CD8-positive, alpha-beta memory T cell (primary cell): ENCODE data around the gene KRT16. TPM values are rescaled to one million over a fixed set of nuclear protein-coding genes. Genes with fewer than 3 reads are reported as not detected.
"Not testable (repeated sequence)": the region's sequence is repeated elsewhere in the genome, so short reads cannot be mapped to it uniquely, and the experiment has no call there.

Experiments used
- CTCF ChIA-PET: fragments of 350-600 bp; sonication (Branson Sonifier 250); formaldehyde crosslinking; loops from one replicate; lab custom pipeline; 2021; ENCODE audit warnings: antibody characterized with exemption; lab: Charles Lee
- POLR2A ChIA-PET: fragments of 350-600 bp; sonication (Branson Sonifier 250); formaldehyde crosslinking; loops from one replicate; lab custom pipeline; 2021; ENCODE audit warnings: antibody characterized with exemption; lab: Charles Lee
- DNase-seq, 5 donors: peaks; one replicate each; pipeline versions ENCODE4 v3.0.0 to v3.0.0-alpha.2; 2020 to 2022; ENCODE audit warnings: mixed read lengths in 1 of 5
- H3K27ac ChIP-seq: one replicate; pipeline ENCODE4 v1.7.0; 2013; ENCODE audit warnings: low read depth, mild to moderate bottlenecking, low read length, moderate library complexity
- H3K27me3 ChIP-seq: 2 replicates; pipeline ENCODE4 v1.7.0; 2013; ENCODE audit warnings: low read length, mild to moderate bottlenecking; ENCODE audit not compliant: insufficient read depth, poor library complexity, severe bottlenecking
- H3K36me3 ChIP-seq: 2 replicates; pipeline ENCODE4 v1.7.0; 2013; ENCODE audit warnings: mild to moderate bottlenecking, low read length, moderate library complexity; ENCODE audit not compliant: insufficient read depth
- H3K4me1 ChIP-seq: 2 replicates; pipeline ENCODE4 v1.7.0; 2013; ENCODE audit warnings: mild to moderate bottlenecking, low read length, moderate library complexity; ENCODE audit not compliant: insufficient read depth
- H3K4me3 ChIP-seq: 2 replicates; pipeline ENCODE4 v1.7.0; 2013; ENCODE audit warnings: mild to moderate bottlenecking, low read length
- H3K9me3 ChIP-seq: 2 replicates; pipeline ENCODE4 v1.7.0; 2013; ENCODE audit warnings: mild to moderate bottlenecking, low read length
- H3K27ac Mint-ChIP-seq, 8 donors: one replicate each; pipeline ENCODE4 v1.8.0; 2020 to 2021; ENCODE audit warnings: mixed read lengths in 8 of 8, mild to moderate bottlenecking in 6 of 8, inconsistent platforms in 3 of 8, moderate library complexity in 3 of 8
- H3K27me3 Mint-ChIP-seq, 2 donors: one replicate each; pipeline ENCODE4 v1.8.0; 2020 to 2021; ENCODE audit warnings: mixed read lengths in 2 of 2, mild to moderate bottlenecking in 1 of 2, moderate library complexity in 1 of 2
- H3K36me3 Mint-ChIP-seq, 3 donors: one replicate each; pipeline ENCODE4 v1.8.0; 2020 to 2021; ENCODE audit warnings: mixed read lengths in 3 of 3, inconsistent platforms in 1 of 3, mild to moderate bottlenecking in 1 of 3
- H3K4me1 Mint-ChIP-seq, 3 donors: one replicate each; pipeline ENCODE4 v1.8.0; 2020 to 2021; ENCODE audit warnings: mixed read lengths in 3 of 3, inconsistent platforms in 1 of 3, mild to moderate bottlenecking in 1 of 3
- H3K4me3 Mint-ChIP-seq, 7 donors: one replicate each; pipeline ENCODE4 v1.8.0; 2020 to 2021; ENCODE audit warnings: mixed read lengths in 7 of 7, mild to moderate bottlenecking in 6 of 7, moderate library complexity in 4 of 7, inconsistent platforms in 2 of 7
- H3K9me3 Mint-ChIP-seq, 5 donors: one replicate each; pipeline ENCODE4 v1.8.0; 2020 to 2022; ENCODE audit warnings: mixed read lengths in 5 of 5, mild to moderate bottlenecking in 3 of 5, moderate library complexity in 2 of 5, inconsistent platforms in 1 of 5
- polyA plus RNA-seq: library from polyadenylated mRNA; unstranded; fragments of 300-500 nt; fragmentation: Illumina TruSeq; gene quantifications from one replicate; pipeline ENCODE4 v1.2.3, GENCODE V29; 2021
- total RNA-seq, 2 experiments: library from RNA; stranded (reverse); gene quantifications; one replicate each; pipeline ENCODE4 v1.2.3, GENCODE V29; 2021

The KRT16 gene
- total and polyA plus RNA-seq, 3 experiments from 2014 or later: not detected

- H3K9me3 ChIP-seq: no peaks in the 10 kb centered on the region
- Mint-ChIP-seq H3K27me3 (peaks cover 28 to 78% of the 10 kb centered on the region in 2 donors), H3K9me3 (no peaks in the 10 kb centered on the region), H3K4me3 (no peak overlapping the region), H3K4me1 (peaks cover 0 to 5% (median 0%) of the 10 kb centered on the region in 3 donors), H3K36me3 (no peaks in the 10 kb centered on the region), H3K27ac (no peak overlapping the region)
- CTCF ChIA-PET: interaction anchor here (0.9 to 1.3 kb wide), 2 partner anchors 9 to 69 kb away, joined by 3 to 4 read pairs; no protein-coding TSS in a partner anchor
- POLR2A ChIA-PET: interaction anchor here (0.6 to 0.7 kb wide), 2 partner anchors 29 to 887 kb away, joined by 3 read pairs; no protein-coding TSS in a partner anchor
- no peak overlapping the region for H3K4me3 ChIP-seq
- H3K27ac ChIP-seq: no peak overlapping the region
- no peak for DNase-seq
- no peaks in the 10 kb centered on the region for H3K4me1 ChIP-seq
- peaks cover 6% of the 10 kb centered on the region for H3K27me3 ChIP-seq
- no peaks in the 10 kb centered on the region for H3K36me3 ChIP-seq
Measured at GRCh38 chr17:41578971-41579370, 33.6 kb downstream of the KRT16 start.

DNA sequence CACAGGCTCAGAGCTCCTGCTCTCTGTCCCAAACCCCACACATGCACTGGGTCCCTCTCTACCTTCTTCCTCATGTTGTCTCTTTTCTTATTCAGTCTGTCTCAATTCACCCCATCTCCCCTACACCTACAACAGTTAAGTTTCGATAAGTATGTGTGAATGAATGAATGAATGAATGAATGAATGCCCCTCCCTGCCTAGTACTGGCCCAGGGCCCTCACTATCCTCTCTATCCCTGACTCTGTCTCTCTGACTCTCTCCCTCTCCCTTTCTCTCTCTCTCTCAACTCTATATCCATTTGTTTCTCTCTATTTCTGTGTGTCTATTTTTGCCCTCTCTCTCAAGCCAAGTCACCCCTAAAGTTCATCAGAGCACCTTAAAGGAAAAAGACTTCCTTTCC lies 34.0 kb downstream of the KRT16 start:
- H3K36me3 Mint-ChIP-seq: no peaks in the 10 kb centered on the region
- H3K27me3 Mint-ChIP-seq: peaks cover 27 to 77% of the 10 kb centered on the region in 2 donors
- no peak overlapping the region for H3K4me3 ChIP-seq
- no peaks in the 10 kb centered on the region for H3K9me3 Mint-ChIP-seq
- CTCF ChIA-PET: no interaction called here
- POLR2A ChIA-PET: no interaction called here
- H3K27ac Mint-ChIP-seq: no peak overlapping the region
- H3K4me1 Mint-ChIP-seq: peaks cover 0 to 5% (median 0%) of the 10 kb centered on the region in 3 donors
- peaks cover 8% of the 10 kb centered on the region for H3K27me3 ChIP-seq
- H3K9me3 ChIP-seq: no peaks in the 10 kb centered on the region
- DNase-seq: no peak
- no peak overlapping the region for H3K4me3 Mint-ChIP-seq
- no peaks in the 10 kb centered on the region for H3K36me3 ChIP-seq
- no peak overlapping the region for H3K27ac ChIP-seq
- H3K4me1 ChIP-seq: no peaks in the 10 kb centered on the region

- DNase-seq, H3K27ac ChIP-seq, H3K4me1 Mint-ChIP-seq, H3K9me3 ChIP-seq, H3K36me3 Mint-ChIP-seq, H3K4me1 ChIP-seq, POLR2A ChIA-PET, H3K36me3 ChIP-seq, H3K4me3 ChIP-seq, H3K27ac Mint-ChIP-seq, CTCF ChIA-PET, H3K27me3 ChIP-seq, H3K9me3 Mint-ChIP-seq: not testable (repeated sequence)
- H3K27me3 Mint-ChIP-seq: peaks cover 33 to 77% of the 10 kb centered on the region in 2 donors
- H3K4me3 Mint-ChIP-seq: peak overlapping the region in 1 of 7 donors; percentile 35
Measured at GRCh38 chr17:41576740-41577139, 35.8 kb downstream of the KRT16 start.

GRCh38 chr17:41575336-41575735 lies 37.2 kb downstream of the KRT16 start:
- H3K27me3 ChIP-seq: peaks cover 10% of the 10 kb centered on the region
- Mint-ChIP-seq H3K36me3 (no peaks in the 10 kb centered on the region), H3K27ac (no peak overlapping the region), H3K9me3 (no peaks in the 10 kb centered on the region), H3K27me3 (peaks cover 30 to 68% of the 10 kb centered on the region in 2 donors), H3K4me3 (no peak overlapping the region), H3K4me1 (peaks cover 0 to 5% (median 0%) of the 10 kb centered on the region in 3 donors)
- no peak overlapping the region for H3K4me3 ChIP-seq
- no peaks in the 10 kb centered on the region for H3K4me1 ChIP-seq
- no peaks in the 10 kb centered on the region for H3K9me3 ChIP-seq
- ChIA-PET CTCF (no interaction called here), POLR2A (no interaction called here)
- DNase-seq: no peak
- no peak overlapping the region for H3K27ac ChIP-seq
- H3K36me3 ChIP-seq: no peaks in the 10 kb centered on the region

DNA sequence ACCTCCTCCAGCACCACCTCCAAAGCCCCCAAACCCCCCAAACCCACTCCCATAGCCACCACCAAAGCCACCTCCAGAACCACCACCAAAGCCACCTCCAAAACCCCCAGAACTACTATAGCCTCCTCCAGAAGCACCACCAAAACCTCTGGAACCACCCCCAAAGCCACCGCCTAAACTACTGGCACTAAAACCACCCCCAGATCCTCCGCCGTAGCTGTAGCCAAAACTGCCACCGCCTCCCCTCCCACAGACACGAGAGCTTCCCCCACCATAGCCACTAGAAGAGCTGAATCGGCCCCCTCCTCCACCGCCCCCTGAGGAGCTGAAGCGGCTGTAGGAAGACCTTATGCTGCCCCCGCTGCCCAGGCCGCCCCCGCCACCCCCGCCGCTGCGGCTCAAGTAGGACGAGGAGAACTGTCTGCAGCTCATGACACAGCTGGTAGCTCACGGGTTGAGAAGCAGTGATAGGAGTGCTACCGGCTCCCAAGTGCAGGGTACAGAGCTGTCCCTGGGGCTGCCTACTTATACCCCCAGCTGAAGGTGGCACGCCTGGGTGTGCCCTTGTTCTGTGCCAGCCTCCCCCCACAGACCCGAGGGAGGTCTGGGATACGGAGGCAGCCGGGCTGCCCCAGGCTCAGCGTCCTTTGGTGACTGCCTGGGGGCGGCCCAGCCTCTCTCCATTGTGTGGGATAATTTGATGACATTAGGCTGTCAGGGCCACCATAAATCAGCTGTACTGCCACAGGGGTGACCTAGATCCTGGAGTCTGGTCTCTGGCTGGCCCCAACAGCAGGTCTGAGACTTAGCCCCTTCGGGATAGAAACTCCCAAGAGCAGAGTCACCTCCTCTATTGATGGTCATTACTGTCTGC lies 40.8 kb downstream of the KRT16 start, which contains the start of gene KRT9:
KRT9 (minus strand) TSS at position 499 of the 874 bp plus-strand sequence; CDS start at position 432, 67 bp downstream.
- Mint-ChIP-seq H3K27me3 (peaks cover 18 to 41% of the 10 kb centered on the region in 2 donors), H3K4me3 (no peak within 1 kb of the TSS), H3K9me3 (peaks cover 5 to 12% (median 9%) of the 10 kb centered on the region in 5 donors), H3K27ac (no peak within 1 kb of the TSS), H3K4me1 (peaks cover 10 to 15% (median 14%) of the 10 kb centered on the region in 3 donors), H3K36me3 (no peaks in the 10 kb centered on the region)
- no peak within 1 kb of the TSS for H3K4me3 ChIP-seq
- CTCF ChIA-PET: interaction anchor here (1.3 kb wide), 1 partner anchor 23 kb away, joined by 5 read pairs; no protein-coding TSS in a partner anchor
- H3K9me3 ChIP-seq: peaks cover 8% of the 10 kb centered on the region
- no peaks in the 10 kb centered on the region for H3K36me3 ChIP-seq
- no peak within 1 kb of the TSS for H3K27ac ChIP-seq
- DNase-seq: no peak
- H3K27me3 ChIP-seq: peaks cover 3% of the 10 kb centered on the region
- no peaks in the 10 kb centered on the region for H3K4me1 ChIP-seq
- POLR2A ChIA-PET: no interaction called here

GRCh38 chr17:41567317-41567716 lies 45.2 kb downstream of the KRT16 start:
- ChIA-PET CTCF (interaction anchor here (1.1 to 2.2 kb wide), 2 partner anchors 18 to 96 kb away, joined by 3 to 6 read pairs; no protein-coding TSS in a partner anchor), POLR2A (no interaction called here)
- peaks cover 15 to 23% (median 19%) of the 10 kb centered on the region in 3 donors for H3K4me1 Mint-ChIP-seq
- peaks cover 5 to 12% (median 9%) of the 10 kb centered on the region in 5 donors for H3K9me3 Mint-ChIP-seq
- peak in 2 of 5 donors; percentile 12 to 20 for DNase-seq
- H3K4me1 ChIP-seq: peaks cover 3% of the 10 kb centered on the region
- peaks cover 11% of the 10 kb centered on the region for H3K9me3 ChIP-seq
- peaks cover 4 to 14% of the 10 kb centered on the region in 2 donors for H3K27me3 Mint-ChIP-seq
- H3K27me3 ChIP-seq: peaks cover 9% of the 10 kb centered on the region
- peak overlapping the region in 7 of 8 donors; percentile 1 to 98 (median 75) for H3K27ac Mint-ChIP-seq
- peak overlapping the region in 2 of 7 donors; percentile 1 to 75 for H3K4me3 Mint-ChIP-seq
- H3K27ac ChIP-seq: no peak overlapping the region
- H3K4me3 ChIP-seq: no peak overlapping the region
- no peaks in the 10 kb centered on the region for H3K36me3 Mint-ChIP-seq
- H3K36me3 ChIP-seq: no peaks in the 10 kb centered on the region

DNA sequence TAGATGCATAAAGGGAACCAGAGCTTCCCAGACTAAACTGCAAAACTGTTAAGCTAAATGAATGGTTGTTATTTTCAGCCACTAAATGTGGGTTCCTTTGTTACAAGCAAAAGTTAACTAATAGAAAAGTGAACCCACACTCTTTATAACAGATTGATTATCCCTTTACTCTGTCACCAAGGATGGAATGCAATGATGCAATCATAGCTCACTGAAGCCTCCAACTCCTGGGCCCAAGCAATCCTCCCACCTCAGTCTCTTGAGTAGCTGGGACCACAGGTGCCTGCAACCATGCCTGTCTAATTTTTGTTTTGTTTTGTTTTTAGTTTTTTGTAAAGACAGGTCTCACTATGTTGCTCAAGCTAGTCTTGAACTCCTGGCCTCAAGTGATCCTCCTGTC lies 47.2 kb downstream of the KRT16 start:
- Histone ChIP-seq H3K9me3 (peaks cover 11% of the 10 kb centered on the region), H3K36me3 (no peaks in the 10 kb centered on the region), H3K4me3 (no peak overlapping the region), H3K27ac (no peak overlapping the region), H3K4me1 (peaks cover 3% of the 10 kb centered on the region), H3K27me3 (peaks cover 9% of the 10 kb centered on the region)
- DNase-seq: no peak
- H3K36me3 Mint-ChIP-seq: no peaks in the 10 kb centered on the region
- H3K4me3 Mint-ChIP-seq: no peak overlapping the region
- peaks cover 5 to 12% (median 9%) of the 10 kb centered on the region in 5 donors for H3K9me3 Mint-ChIP-seq
- CTCF ChIA-PET: interaction anchor here (1.4 kb wide), 1 partner anchor 83 kb away, joined by 5 read pairs; no protein-coding TSS in a partner anchor
- POLR2A ChIA-PET: no interaction called here
- no peak overlapping the region for H3K27ac Mint-ChIP-seq
- H3K27me3 Mint-ChIP-seq: peaks cover 12 to 24% of the 10 kb centered on the region in 2 donors
- peaks cover 15 to 23% (median 19%) of the 10 kb centered on the region in 3 donors for H3K4me1 Mint-ChIP-seq
